Hematopoietic multipotent progenitor cell treated with erythropoietin and hydrocortisone succinate and interleukin-3 and kit ligand, for 6 days (in vitro differentiated cells): ENCODE measurements around the gene BCL2L2.

Source experiments
- DNase-seq: peaks from one replicate; pipeline ENCODE4 v3.0.0-alpha.2; 2015

The BCL2L2 gene

GRCh38 chr14:23299986-23300686, 6.5 kb upstream of the BCL2L2 start:
- DNase-seq, result no peak

- DNase-seq, result no peak
Observed at GRCh38 chr14:23300687-23301223, 5.9 kb upstream of the BCL2L2 start.

GRCh38 chr14:23301288-23301968, 5.2 kb upstream of the BCL2L2 start:
- peak; percentile 98 for DNase-seq

- DNase-seq, result no peak
Observed at GRCh38 chr14:23301969-23302289, 4.7 kb upstream of the BCL2L2 start.

- DNase-seq, result peak; percentile 81
Observed at GRCh38 chr14:23302290-23303225, 4.1 kb upstream of the BCL2L2 start, which contains the start of gene PPP1R3E. PPP1R3E (minus strand) TSS chr14:23302859; CDS start chr14:23302576, 283 bp downstream.

- DNase-seq, result no peak
Observed at GRCh38 chr14:23307146-23307530, 505 bp downstream of the BCL2L2 start.

GRCh38 chr14:23307687-23308644, 1.3 kb downstream of the BCL2L2 start:
- no peak for DNase-seq

- DNase-seq, result no peak
Observed at GRCh38 chr14:23308721-23309445, 2.2 kb downstream of the BCL2L2 start.

GRCh38 chr14:23310546-23310945, 3.9 kb downstream of the BCL2L2 start:
- DNase-seq, result no peak

- no peak for DNase-seq
Observed at GRCh38 chr14:23316300-23316699, 9.7 kb downstream of the BCL2L2 start.

GRCh38 chr14:23319746-23320583, 13.3 kb downstream of the BCL2L2 start:
- DNase-seq, result no peak

GRCh38 chr14:23320584-23321571, 14.2 kb downstream of the BCL2L2 start, which contains the start of gene PABPN1:
PABPN1 (plus strand) TSS chr14:23321457; CDS start chr14:23321470, 13 bp downstream.
- DNase-seq, result peak; percentile 100

GRCh38 chr14:23321572-23322547, 15.2 kb downstream of the BCL2L2 start:
- DNase-seq, result peak; percentile 61

GRCh38 chr14:23322568-23323517, 16.2 kb downstream of the BCL2L2 start:
- DNase-seq, result no peak

- DNase-seq, result no peak
Observed at GRCh38 chr14:23323838-23324454, 17.3 kb downstream of the BCL2L2 start.

- no peak for DNase-seq
Observed at GRCh38 chr14:23324455-23324846, 17.8 kb downstream of the BCL2L2 start.
